Caco-2 (cell line): Measurements from ENCODE around the gene C20orf96. TPM values are rescaled to one million over a fixed set of nuclear protein-coding genes. Genes with fewer than 3 reads are reported as not detected.
A peak's percentile ranks its signal among the peaks of the same experiment; 100 is the strongest.

ENCODE experiments used
- BruUV-seq: library from RNA; stranded (reverse); fragments of 400-500 nt; replicated peaks from 2 replicates; lab custom pipeline; 2021; lab: Mats Ljungman, UMichigan
- CTCF ChIA-PET: fragments of 300-600 bp; sonication (Branson Sonifier 250); formaldehyde crosslinking; loops from one replicate; lab custom pipeline; 2022; ENCODE audit warnings: antibody characterized with exemption; lab: Charles Lee
- POLR2A ChIA-PET: fragments of 300-600 bp; sonication (Branson Sonifier 250); formaldehyde crosslinking; loops from one replicate; lab custom pipeline; 2022; ENCODE audit warnings: antibody characterized with exemption; lab: Charles Lee
- DNase-seq, 2 experiments: peaks; one replicate each; pipeline versions ENCODE4 v3.0.0 to v3.0.0-alpha.2; 2020 to 2022
- H3K27me3 ChIP-seq: replicated peaks from 2 replicates; pipeline ENCODE4 v1.6.0; 2011; ENCODE audit warnings: low read length; ENCODE audit not compliant: control insufficient read depth, insufficient read depth
- H3K36me3 ChIP-seq: 2 replicates; pipeline ENCODE4 v1.5.1; 2011; ENCODE audit warnings: low read length; ENCODE audit not compliant: control insufficient read depth, insufficient read depth
- H3K4me1 ChIP-seq: fragments of 250-450 bp; sonication (Bioruptor Pico); 2 replicates; pipeline ENCODE4 v1.5.1; 2020; ENCODE audit warnings: mild to moderate bottlenecking
- H3K4me3 ChIP-seq: 2 replicates; pipeline ENCODE4 v1.5.1; 2011; ENCODE audit warnings: low read depth, mild to moderate bottlenecking, control low read depth, low read length
- H3K9me3 ChIP-seq: fragments of 250-450 bp; sonication (Bioruptor Pico); 2 replicates; pipeline ENCODE4 v1.5.1; 2020; ENCODE audit warnings: mild to moderate bottlenecking, moderate library complexity
- H3K27ac Mint-ChIP-seq: one replicate; pipeline ENCODE4 v1.8.0; 2022; ENCODE audit warnings: mixed read lengths; ENCODE audit not compliant: unreplicated experiment
- H3K27me3 Mint-ChIP-seq: one replicate; pipeline ENCODE4 v1.8.0; 2022; ENCODE audit warnings: mixed read lengths; ENCODE audit not compliant: insufficient read depth, unreplicated experiment
- H3K36me3 Mint-ChIP-seq: one replicate; pipeline ENCODE4 v1.8.0; 2022; ENCODE audit warnings: mild to moderate bottlenecking, mixed read lengths; ENCODE audit not compliant: insufficient read depth, unreplicated experiment
- H3K4me1 Mint-ChIP-seq: one replicate; pipeline ENCODE4 v1.8.0; 2022; ENCODE audit warnings: low read depth, mixed read lengths; ENCODE audit not compliant: unreplicated experiment
- H3K4me3 Mint-ChIP-seq: one replicate; pipeline ENCODE4 v1.8.0; 2022; ENCODE audit warnings: mild to moderate bottlenecking, moderate library complexity, mixed read lengths; ENCODE audit not compliant: unreplicated experiment
- H3K9me3 Mint-ChIP-seq: one replicate; pipeline ENCODE4 v1.8.0; 2022; ENCODE audit warnings: mixed read lengths; ENCODE audit not compliant: unreplicated experiment
- CTCF ChIP-seq, 2 experiments: fragments of 200-600 bp in 1 of 2; IDR thresholded peaks; 1 replicate in 1 of 2; 2 replicates in 1 of 2; pipeline versions ENCODE4 v1.5.1 to v1.8.0; 2011 to 2022; ENCODE audit warnings: antibody characterized with exemption in 1 of 2, control low read depth in 1 of 2, inconsistent platforms in 1 of 2, low read depth in 1 of 2, low read length in 1 of 2, mild to moderate bottlenecking in 1 of 2, moderate library complexity in 1 of 2; ENCODE audit not compliant: insufficient read depth in 1 of 2, severe bottlenecking in 1 of 2, unreplicated experiment in 1 of 2
- intact Hi-C: fragments of 100-400 bp; cut with micrococcal nuclease; formaldehyde crosslinking; loops from one replicate; pipeline ENCODE4 v1.10.0; 2022; ENCODE audit not compliant: unreplicated experiment
- total RNA-seq: library from RNA; stranded (reverse); gene quantifications from 2 replicates; pipeline ENCODE4 v1.2.3, GENCODE V29; 2022

Gene C20orf96
- total RNA-seq, 1 experiment from 2014 or later = 11.5 TPM

DNA sequence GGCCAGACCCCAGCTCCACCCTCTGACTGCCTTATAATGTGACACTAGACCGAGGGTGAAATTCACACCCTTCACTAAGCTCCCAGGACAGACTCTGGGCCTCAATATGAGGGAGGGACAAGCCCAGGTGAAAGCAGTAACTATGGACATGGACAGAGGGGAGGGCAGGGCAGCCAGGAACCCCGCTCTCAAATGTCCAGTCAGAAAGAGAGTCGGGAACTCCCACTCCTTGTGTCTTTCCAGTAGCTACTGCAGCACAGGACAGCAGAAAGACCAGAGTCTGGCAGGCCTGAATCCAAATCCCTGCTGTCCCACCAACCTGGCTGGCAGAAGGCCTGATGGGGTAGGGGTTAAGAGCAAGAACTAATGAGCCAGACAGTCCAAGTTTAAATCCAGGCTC lies 6.4 kb downstream of the C20orf96 start:
- Mint-ChIP-seq H3K9me3 (no peaks in the 10 kb centered on the region), H3K27ac (no peak overlapping the region), H3K36me3 (no peaks in the 10 kb centered on the region), H3K27me3 (no peaks in the 10 kb centered on the region), H3K4me3 (no peak overlapping the region), H3K4me1 (no peaks in the 10 kb centered on the region)
- Histone ChIP-seq H3K9me3 (no peaks in the 10 kb centered on the region), H3K4me1 (peaks cover 3% of the 10 kb centered on the region; the same call in 1 of the 2 replicates), H3K4me3 (no peak overlapping the region), H3K27me3 (no peaks in the 10 kb centered on the region), H3K36me3 (peaks cover 2% of the 10 kb centered on the region)
- ChIA-PET POLR2A (no interaction called here), CTCF (no interaction called here)
- BruUV-seq = no TSS peak
- no peak for TF ChIP-seq CTCF (IDR thresholded peaks at IDR 0.05; ENCODE audit: insufficient read depth in 1 of 2, low read depth in 1 of 2, low read length in 1 of 2, severe bottlenecking in 1 of 2, unreplicated experiment in 1 of 2)
- intact Hi-C loops = no loop called here
- no peak for DNase-seq

DNA sequence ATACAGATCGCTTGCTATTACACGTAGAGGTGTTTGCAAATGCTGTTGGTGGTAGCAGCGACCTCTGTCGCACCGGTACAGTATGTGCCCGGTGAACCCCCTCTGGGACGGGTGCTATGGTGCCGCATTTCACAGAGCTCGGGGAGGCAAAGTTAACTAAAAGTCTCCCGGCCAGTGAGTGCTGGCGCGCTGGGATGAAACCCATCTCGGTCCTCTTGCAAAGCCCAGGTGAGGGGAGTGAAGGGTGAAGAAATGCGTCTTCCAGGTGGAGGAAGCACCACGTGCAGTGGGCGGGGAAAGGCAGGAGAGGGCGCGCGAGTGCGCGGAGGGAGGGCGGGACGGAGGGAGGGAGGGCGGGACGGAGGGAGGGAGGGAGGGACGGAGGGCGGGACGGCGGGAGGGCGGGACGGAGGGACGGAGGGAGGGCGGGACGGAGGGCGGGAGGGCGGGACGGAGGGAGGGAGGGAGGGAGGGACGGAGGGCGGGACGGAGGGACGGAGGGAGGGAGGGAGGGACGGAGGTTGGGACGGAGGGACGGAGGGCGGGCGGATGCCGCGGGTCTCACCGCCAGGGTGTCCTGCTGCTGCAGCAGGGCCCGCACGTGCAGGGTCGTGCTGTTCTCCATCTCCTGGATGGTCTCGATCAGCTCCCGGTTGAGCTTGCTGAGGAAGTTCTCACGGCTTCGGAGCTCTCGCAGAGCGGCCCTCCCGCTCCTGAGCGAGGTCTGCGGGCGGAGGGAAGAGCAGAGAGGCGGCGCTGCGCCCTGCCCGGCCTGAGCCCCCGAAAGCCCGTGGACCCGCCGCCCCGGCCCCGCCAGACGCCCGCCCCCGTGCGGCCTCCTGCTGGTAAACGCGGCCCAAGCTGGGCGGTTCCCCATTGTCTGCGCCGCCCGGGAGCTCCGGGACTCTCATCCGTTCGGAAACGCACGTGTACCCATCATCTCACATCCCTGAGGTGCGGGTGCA lies 11.7 kb downstream of the C20orf96 start:
- intact Hi-C loops = no loop called here
- Mint-ChIP-seq H3K4me1 (no peaks in the 10 kb centered on the region), H3K9me3 (no peaks in the 10 kb centered on the region), H3K4me3 (no peak overlapping the region), H3K27ac (no peak overlapping the region), H3K27me3 (no peaks in the 10 kb centered on the region), H3K36me3 (peaks cover 9% of the 10 kb centered on the region)
- BruUV-seq = no TSS peak
- Histone ChIP-seq H3K9me3 (no peaks in the 10 kb centered on the region), H3K27me3 (no peaks in the 10 kb centered on the region), H3K36me3 (peaks cover 4% of the 10 kb centered on the region), H3K4me1 (no peaks in the 10 kb centered on the region), H3K4me3 (no peak overlapping the region)
- ChIA-PET POLR2A (no interaction called here), CTCF (no interaction called here)
- no peak for TF ChIP-seq CTCF (IDR thresholded peaks at IDR 0.05; ENCODE audit: insufficient read depth in 1 of 2, low read depth in 1 of 2, low read length in 1 of 2, severe bottlenecking in 1 of 2, unreplicated experiment in 1 of 2)
- peak in 1 of 2 experiments; percentile 27 for DNase-seq

DNA sequence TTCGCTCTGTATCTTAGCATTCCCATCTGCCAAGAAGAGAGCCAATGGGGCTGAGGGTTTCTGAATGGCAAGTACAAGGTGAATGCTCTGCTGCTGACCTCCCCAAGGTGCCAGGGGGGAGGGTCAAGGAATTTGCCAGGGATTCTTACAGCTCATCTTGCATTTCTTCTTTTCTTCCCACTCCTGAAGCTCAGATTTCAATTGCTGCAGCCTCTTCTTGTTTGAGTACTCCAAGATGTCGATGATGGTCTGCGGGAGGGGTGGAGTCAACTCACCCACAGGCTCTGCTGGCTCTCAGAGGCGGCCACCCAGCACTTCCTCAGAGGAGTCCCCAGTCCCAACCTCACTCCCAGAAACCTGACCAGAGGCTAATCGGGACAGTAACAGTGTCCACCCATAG lies 12.4 kb downstream of the C20orf96 start:
- intact Hi-C loops = no loop called here
- H3K27me3 Mint-ChIP-seq = no peaks in the 10 kb centered on the region
- ChIA-PET POLR2A (no interaction called here), CTCF (no interaction called here)
- Histone ChIP-seq H3K4me1 (no peaks in the 10 kb centered on the region), H3K36me3 (peaks cover 4% of the 10 kb centered on the region), H3K4me3 (no peak overlapping the region), H3K27me3 (no peaks in the 10 kb centered on the region), H3K9me3 (no peaks in the 10 kb centered on the region)
- no peaks in the 10 kb centered on the region for H3K9me3 Mint-ChIP-seq
- peaks cover 9% of the 10 kb centered on the region for H3K36me3 Mint-ChIP-seq
- no peak overlapping the region for H3K4me3 Mint-ChIP-seq
- H3K4me1 Mint-ChIP-seq = no peaks in the 10 kb centered on the region
- TF ChIP-seq CTCF (IDR thresholded peaks at IDR 0.05; ENCODE audit: insufficient read depth in 1 of 2, low read depth in 1 of 2, low read length in 1 of 2, severe bottlenecking in 1 of 2, unreplicated experiment in 1 of 2) = no peak
- H3K27ac Mint-ChIP-seq = no peak overlapping the region
- peak in 1 of 2 experiments; percentile 17 for DNase-seq
- BruUV-seq = no TSS peak
